ENCODE results near the gene CCDC15. TPM values are rescaled to one million over a fixed set of nuclear protein-coding genes. Genes with fewer than 3 reads are reported as not detected.

Gene CCDC15
- total and polyA plus RNA-seq, 2 donors (not counting 1 experiment from before 2014, with no cell fraction given) = 0.31 to 1.8 TPM

DNA sequence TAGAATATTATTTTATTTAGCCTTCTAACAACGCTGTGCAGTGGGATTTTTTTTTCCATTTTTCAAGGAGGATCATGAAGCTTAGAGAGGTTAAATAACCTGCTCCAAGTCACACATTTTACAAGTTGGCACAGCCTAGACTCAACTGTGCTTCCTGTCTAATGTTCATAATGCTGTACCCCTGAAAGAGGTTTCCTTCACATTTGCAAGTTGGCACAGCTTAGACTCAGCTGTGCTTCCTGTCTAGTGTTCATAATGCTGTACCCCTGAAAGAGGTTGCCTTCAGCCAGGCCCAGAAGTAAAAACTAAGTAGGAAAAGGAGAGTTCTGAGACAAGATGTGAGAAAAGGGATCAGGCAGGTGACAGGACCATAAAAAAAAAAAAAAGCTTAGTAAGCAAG lies 10.3 kb upstream of the CCDC15 start:
- no peak overlapping the region for H3K9ac ChIP-seq (ENCODE audit: low read length)
- TF ChIP-seq, protein P1, sequence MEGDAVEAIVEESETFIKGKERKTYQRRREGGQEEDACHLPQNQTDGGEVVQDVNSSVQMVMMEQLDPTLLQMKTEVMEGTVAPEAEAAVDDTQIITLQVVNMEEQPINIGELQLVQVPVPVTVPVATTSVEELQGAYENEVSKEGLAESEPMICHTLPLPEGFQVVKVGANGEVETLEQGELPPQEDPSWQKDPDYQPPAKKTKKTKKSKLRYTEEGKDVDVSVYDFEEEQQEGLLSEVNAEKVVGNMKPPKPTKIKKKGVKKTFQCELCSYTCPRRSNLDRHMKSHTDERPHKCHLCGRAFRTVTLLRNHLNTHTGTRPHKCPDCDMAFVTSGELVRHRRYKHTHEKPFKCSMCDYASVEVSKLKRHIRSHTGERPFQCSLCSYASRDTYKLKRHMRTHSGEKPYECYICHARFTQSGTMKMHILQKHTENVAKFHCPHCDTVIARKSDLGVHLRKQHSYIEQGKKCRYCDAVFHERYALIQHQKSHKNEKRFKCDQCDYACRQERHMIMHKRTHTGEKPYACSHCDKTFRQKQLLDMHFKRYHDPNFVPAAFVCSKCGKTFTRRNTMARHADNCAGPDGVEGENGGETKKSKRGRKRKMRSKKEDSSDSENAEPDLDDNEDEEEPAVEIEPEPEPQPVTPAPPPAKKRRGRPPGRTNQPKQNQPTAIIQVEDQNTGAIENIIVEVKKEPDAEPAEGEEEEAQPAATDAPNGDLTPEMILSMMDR (IDR thresholded peaks at IDR 0.05) = no peak
- no peak for TF ChIP-seq EZH2 (IDR thresholded peaks at IDR 0.05; ENCODE audit: borderline replicate concordance, insufficient read depth, low read depth, low read length, poor library complexity, severe bottlenecking)
- Mint-ChIP-seq H3K4me1 (no peaks in the 10 kb centered on the region), H3K27ac (no peak overlapping the region), H3K27me3 (peaks cover 30% of the 10 kb centered on the region), H3K9me3 (ENCODE audit: insufficient read depth) (peaks cover 3% of the 10 kb centered on the region), H3K4me3 (no peak overlapping the region)
- WGBS (ENCODE audit: insufficient coverage) = no CpG with 5 or more reads among the region's 1 CpG
- ChIA-PET CTCF (interaction anchor here (1.2 kb wide), 1 partner anchor 198 kb away, joined by 3 read pairs; no protein-coding TSS in a partner anchor), POLR2A (no interaction called here)
- H3K4me2 ChIP-seq (replicated peaks; ENCODE audit: low read depth, low read length, poor library complexity, severe bottlenecking) = no peak overlapping the region
- H2AFZ ChIP-seq (ENCODE audit: insufficient read depth, low read depth, low read length, poor library complexity, severe bottlenecking) = no peak overlapping the region
- no peak overlapping the region for H3K4me3 ChIP-seq (ENCODE audit: control extremely low read depth in 1 of 5, extremely low read depth in 1 of 5, insufficient read depth in 1 of 5, low read depth in 2 of 5, low read length in 4 of 5)
- no peak for DNase-seq
- no peaks in the 10 kb centered on the region for H4K20me1 ChIP-seq (ENCODE audit: control insufficient read depth, insufficient read depth, low read length, poor library complexity, severe bottlenecking)
- intact Hi-C loops (cut with micrococcal nuclease) = no loop called here
- peaks cover 0 to 6% (median 4%) of the 10 kb centered on the region in 3 donors for H3K9me3 ChIP-seq (ENCODE audit: control extremely low read depth in 1 of 3, control insufficient read depth in 2 of 3, insufficient read depth in 1 of 3, low read length in 2 of 3)
- peaks cover 0 to 11% (median 9%) of the 10 kb centered on the region in 4 experiments for H3K27me3 ChIP-seq (replicated peaks in 1 of 4; ENCODE audit: control extremely low read depth in 1 of 4, control insufficient read depth in 3 of 4, insufficient read depth in 4 of 4, low read length in 3 of 4)
- H3K4me1 ChIP-seq (ENCODE audit: control insufficient read depth in 2 of 2, insufficient read depth in 2 of 2, low read length in 2 of 2) = no peaks in the 10 kb centered on the region
- no peak for ATAC-seq (ENCODE audit: low read depth)
- no peaks in the 10 kb centered on the region for H3K36me3 ChIP-seq (replicated peaks in 1 of 2; ENCODE audit: control extremely low read depth in 1 of 2, control insufficient read depth in 1 of 2, extremely low read depth in 1 of 2, insufficient read depth in 2 of 2, low read length in 1 of 2)
- no peaks in the 10 kb centered on the region for H3K79me2 ChIP-seq (ENCODE audit: control insufficient read depth, insufficient read depth, low read length)
- no peak overlapping the region for H3K27ac ChIP-seq (ENCODE audit: low read length in 2 of 2)

DNA sequence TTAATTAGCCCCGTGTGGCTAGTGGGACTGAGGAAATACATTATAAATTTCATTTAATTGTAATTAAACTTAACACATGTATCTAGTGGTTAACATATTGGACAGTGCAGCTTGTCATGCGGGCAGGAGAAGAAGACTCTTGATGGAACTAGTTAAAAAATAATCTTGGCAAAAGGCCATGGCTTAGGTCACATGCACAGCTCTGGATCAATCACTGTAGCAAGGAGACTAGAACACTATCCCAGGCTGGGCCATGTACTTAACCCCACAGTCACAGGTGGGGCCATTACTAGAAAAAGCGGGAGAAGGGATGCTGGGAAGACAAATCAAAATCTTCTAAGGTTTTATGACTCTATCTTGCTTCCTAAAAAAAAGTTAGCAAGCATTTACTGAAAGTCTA lies 9.4 kb upstream of the CCDC15 start:
- H2AFZ ChIP-seq (ENCODE audit: insufficient read depth, low read depth, low read length, poor library complexity, severe bottlenecking) = no peak overlapping the region
- POLR2A ChIA-PET = no interaction called here
- no peaks in the 10 kb centered on the region for H3K79me2 ChIP-seq (ENCODE audit: control insufficient read depth, insufficient read depth, low read length)
- no peaks in the 10 kb centered on the region for H3K36me3 ChIP-seq (replicated peaks in 1 of 2; ENCODE audit: control extremely low read depth in 1 of 2, control insufficient read depth in 1 of 2, extremely low read depth in 1 of 2, insufficient read depth in 2 of 2, low read length in 1 of 2)
- no peak overlapping the region for H3K4me2 ChIP-seq (replicated peaks; ENCODE audit: low read depth, low read length, poor library complexity, severe bottlenecking)
- no peak overlapping the region for H3K4me3 ChIP-seq (ENCODE audit: control extremely low read depth in 1 of 5, extremely low read depth in 1 of 5, insufficient read depth in 1 of 5, low read depth in 2 of 5, low read length in 4 of 5)
- H3K9me3 ChIP-seq (ENCODE audit: control extremely low read depth in 1 of 3, control insufficient read depth in 2 of 3, insufficient read depth in 1 of 3, low read length in 2 of 3) = peaks cover 0 to 6% (median 4%) of the 10 kb centered on the region in 3 donors
- H3K9ac ChIP-seq (ENCODE audit: low read length) = no peak overlapping the region
- H3K27me3 Mint-ChIP-seq = peaks cover 30% of the 10 kb centered on the region
- intact Hi-C loops (cut with micrococcal nuclease) = no loop called here
- H4K20me1 ChIP-seq (ENCODE audit: control insufficient read depth, insufficient read depth, low read length, poor library complexity, severe bottlenecking) = no peaks in the 10 kb centered on the region
- no peak overlapping the region for H3K4me3 Mint-ChIP-seq
- no peak overlapping the region for H3K27ac Mint-ChIP-seq
- peaks cover 0 to 11% (median 9%) of the 10 kb centered on the region in 4 experiments for H3K27me3 ChIP-seq (replicated peaks in 1 of 4; ENCODE audit: control extremely low read depth in 1 of 4, control insufficient read depth in 3 of 4, insufficient read depth in 4 of 4, low read length in 3 of 4)
- no peak for DNase-seq
- TF ChIP-seq EZH2 (IDR thresholded peaks at IDR 0.05; ENCODE audit: borderline replicate concordance, insufficient read depth, low read depth, low read length, poor library complexity, severe bottlenecking) = no peak
- TF ChIP-seq, protein P1 (IDR thresholded peaks at IDR 0.05) = no peak
- CTCF ChIA-PET = no interaction called here
- no peaks in the 10 kb centered on the region for H3K4me1 Mint-ChIP-seq
- peaks cover 6% of the 10 kb centered on the region for H3K9me3 Mint-ChIP-seq (ENCODE audit: insufficient read depth)
- no peak for ATAC-seq (ENCODE audit: low read depth)
- no peaks in the 10 kb centered on the region for H3K4me1 ChIP-seq (ENCODE audit: control insufficient read depth in 2 of 2, insufficient read depth in 2 of 2, low read length in 2 of 2)
- no CpG with 5 or more reads among the region's 3 CpGs for WGBS (ENCODE audit: insufficient coverage)
- H3K27ac ChIP-seq (ENCODE audit: low read length in 2 of 2) = no peak overlapping the region

Measured in B cell (primary cell).